NB4 (cell line): ENCODE results near the gene METTL4.
"Not testable (repeated sequence)": the region's sequence is repeated elsewhere in the genome, so short reads cannot be mapped to it uniquely, and the experiment has no call there.

Source experiments
- DNase-seq: peaks from one replicate; pipeline ENCODE4 v3.0.0; 2010; ENCODE audit warnings: low read depth
- H3K4me3 ChIP-seq: one replicate; pipeline ENCODE4 v1.5.1; 2011; ENCODE audit warnings: mild to moderate bottlenecking, low read depth, low read length, moderate library complexity
- CTCF ChIP-seq: IDR thresholded peaks from one replicate; pipeline ENCODE4 v1.5.1; 2012; ENCODE audit warnings: low read depth, low read length
- MAX ChIP-seq: IDR thresholded peaks from 2 replicates; pipeline ENCODE4 v1.6.1; 2011; ENCODE audit warnings: low read depth, low read length
- MYC ChIP-seq: IDR thresholded peaks from 2 replicates; pipeline ENCODE4 v1.6.1; 2011; ENCODE audit warnings: low read depth, low read length
- POLR2A ChIP-seq: IDR thresholded peaks from 2 replicates; pipeline ENCODE4 v1.6.1; 2011; ENCODE audit warnings: mild to moderate bottlenecking; ENCODE audit not compliant: insufficient read length; ENCODE audit errors: extremely low read depth

Gene METTL4

GRCh38 chr18:2541925-2542563 is 29.3 kb downstream of the METTL4 start:
- not testable (repeated sequence) for H3K4me3 ChIP-seq
- TF ChIP-seq CTCF = peak; percentile 28
- DNase-seq = peak; percentile 43

- no peak for DNase-seq
- TF ChIP-seq POLR2A (no peak), MAX (no peak), MYC (no peak), CTCF (no peak)
- H3K4me3 ChIP-seq = no peak overlapping the region
These were observed 30.7 kb downstream of the METTL4 start for GRCh38 chr18:2540575-2540974.

GRCh38 chr18:2538844-2539243 is 32.5 kb downstream of the METTL4 start:
- TF ChIP-seq CTCF (no peak), MAX (no peak), MYC (no peak), POLR2A (no peak)
- no peak overlapping the region for H3K4me3 ChIP-seq
- no peak for DNase-seq

GRCh38 chr18:2538236-2538635 is 33.1 kb downstream of the METTL4 start:
- TF ChIP-seq MAX (no peak), POLR2A (no peak), CTCF (no peak), MYC (no peak)
- no peak for DNase-seq
- H3K4me3 ChIP-seq = no peak overlapping the region

GRCh38 chr18:2537296-2537695 is 34.0 kb downstream of the METTL4 start:
- no peak overlapping the region for H3K4me3 ChIP-seq
- DNase-seq = no peak
- TF ChIP-seq MYC = no peak
- TF ChIP-seq CTCF = no peak
- no peak for TF ChIP-seq MAX
- TF ChIP-seq POLR2A = no peak

GRCh38 chr18:2536493-2536892 is 34.8 kb downstream of the METTL4 start:
- no peak for TF ChIP-seq POLR2A
- no peak for TF ChIP-seq MAX
- no peak for TF ChIP-seq CTCF
- DNase-seq = no peak
- H3K4me3 ChIP-seq = no peak overlapping the region
